HFF-Myc (cell line): ENCODE results near the gene OLFML2A.
"Not testable (repeated sequence)": the region's sequence is repeated elsewhere in the genome, so short reads cannot be mapped to it uniquely, and the experiment has no call there.

Experiments
- DNase-seq: peaks from one replicate; pipeline ENCODE4 v3.0.0-alpha.2; 2011; ENCODE audit warnings: low read depth; ENCODE audit errors: extremely low read depth
- H3K4me3 ChIP-seq: replicated peaks from 2 replicates; pipeline ENCODE4 v1.5.1; 2011; ENCODE audit warnings: low read depth, mild to moderate bottlenecking, control low read depth, low read length
- TF ChIP-seq, protein P1 (sequence below): IDR thresholded peaks from 2 replicates; pipeline ENCODE4 v1.5.1; 2012; ENCODE audit warnings: mild to moderate bottlenecking, low read depth, low read length, control low read depth; ENCODE audit errors: missing control alignments

The OLFML2A gene

GRCh38 chr9:124839612-124840299 lies 62.8 kb downstream of the OLFML2A start:
- no peak for DNase-seq
- TF ChIP-seq, protein P1, sequence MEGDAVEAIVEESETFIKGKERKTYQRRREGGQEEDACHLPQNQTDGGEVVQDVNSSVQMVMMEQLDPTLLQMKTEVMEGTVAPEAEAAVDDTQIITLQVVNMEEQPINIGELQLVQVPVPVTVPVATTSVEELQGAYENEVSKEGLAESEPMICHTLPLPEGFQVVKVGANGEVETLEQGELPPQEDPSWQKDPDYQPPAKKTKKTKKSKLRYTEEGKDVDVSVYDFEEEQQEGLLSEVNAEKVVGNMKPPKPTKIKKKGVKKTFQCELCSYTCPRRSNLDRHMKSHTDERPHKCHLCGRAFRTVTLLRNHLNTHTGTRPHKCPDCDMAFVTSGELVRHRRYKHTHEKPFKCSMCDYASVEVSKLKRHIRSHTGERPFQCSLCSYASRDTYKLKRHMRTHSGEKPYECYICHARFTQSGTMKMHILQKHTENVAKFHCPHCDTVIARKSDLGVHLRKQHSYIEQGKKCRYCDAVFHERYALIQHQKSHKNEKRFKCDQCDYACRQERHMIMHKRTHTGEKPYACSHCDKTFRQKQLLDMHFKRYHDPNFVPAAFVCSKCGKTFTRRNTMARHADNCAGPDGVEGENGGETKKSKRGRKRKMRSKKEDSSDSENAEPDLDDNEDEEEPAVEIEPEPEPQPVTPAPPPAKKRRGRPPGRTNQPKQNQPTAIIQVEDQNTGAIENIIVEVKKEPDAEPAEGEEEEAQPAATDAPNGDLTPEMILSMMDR = peak; percentile 58
- H3K4me3 ChIP-seq = no peak overlapping the region

DNA sequence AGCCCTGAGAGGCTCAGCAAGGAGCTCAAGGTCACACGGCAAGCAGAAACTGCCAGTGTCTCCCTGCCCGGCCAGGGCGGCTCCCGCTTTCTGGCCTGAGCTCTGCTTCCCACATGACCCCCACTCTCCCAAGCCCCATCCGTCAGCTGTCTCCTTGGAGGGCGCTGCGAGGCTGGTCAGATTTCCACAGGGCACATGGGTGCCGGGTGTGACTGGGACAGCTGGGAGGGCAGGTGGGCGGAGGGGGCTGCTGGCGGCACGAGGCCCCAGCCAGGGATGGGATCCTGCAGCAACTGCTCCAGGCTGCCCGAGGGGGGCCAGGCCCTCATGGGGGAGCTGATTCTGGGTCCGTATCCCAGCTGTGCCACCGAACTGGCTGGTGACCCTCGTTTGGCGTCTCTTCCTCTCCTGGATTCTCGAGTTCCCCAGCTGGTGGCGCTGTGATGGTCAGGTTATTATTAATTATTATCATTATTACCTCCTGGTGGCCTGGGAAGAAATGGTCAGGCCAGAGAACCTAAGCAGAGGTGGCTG lies 63.4 kb downstream of the OLFML2A start:
- no peak overlapping the region for H3K4me3 ChIP-seq
- TF ChIP-seq, protein P1 = peak; percentile 29

DNA sequence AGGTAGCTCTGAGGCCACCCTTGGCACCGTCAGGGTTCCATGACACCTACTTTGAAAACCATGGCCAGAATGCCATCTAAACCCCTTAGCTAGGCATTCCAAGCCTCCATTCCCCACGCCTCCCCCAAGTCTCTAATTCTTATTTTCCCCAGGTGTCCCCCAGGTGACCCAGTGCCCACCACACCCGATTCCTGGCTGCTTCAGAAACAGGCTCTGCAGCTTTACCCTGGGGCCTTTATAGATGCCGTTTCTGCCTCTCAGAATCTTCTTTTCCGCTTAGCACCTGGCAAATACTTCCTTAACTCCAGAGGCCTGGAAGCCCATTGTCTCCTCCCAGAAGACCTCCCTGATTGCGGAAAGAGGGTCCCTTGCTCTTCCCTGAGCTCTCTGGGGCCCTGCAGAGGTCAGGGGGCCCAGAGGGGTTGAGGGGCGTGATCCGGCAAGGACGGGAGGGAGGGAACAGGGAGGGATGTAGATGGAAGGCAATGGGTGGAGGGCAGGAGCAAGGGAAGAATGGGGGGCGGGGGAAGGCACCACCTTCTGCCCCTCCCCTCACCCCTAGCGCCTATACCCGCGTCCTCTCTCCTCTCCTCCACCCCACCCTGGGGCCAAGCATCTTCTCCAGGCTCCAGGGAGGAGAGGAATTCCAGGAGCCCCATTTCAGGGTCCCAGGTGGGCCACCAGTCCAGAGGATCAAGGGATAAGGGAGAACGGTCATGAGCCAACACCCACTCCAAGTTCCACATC lies 64.3 kb downstream of the OLFML2A start:
- TF ChIP-seq, protein P1 = no peak

More for the DNA sequence above, 63.4 kb downstream of the OLFML2A start:
- no peak for DNase-seq

GRCh38 chr9:124843456-124844034 lies 66.6 kb downstream of the OLFML2A start:
- H3K4me3 ChIP-seq = no peak overlapping the region
- DNase-seq = no peak
- TF ChIP-seq, protein P1 = no peak

More for the DNA sequence above, 64.3 kb downstream of the OLFML2A start:
- no peak overlapping the region for H3K4me3 ChIP-seq
- no peak for DNase-seq

DNA sequence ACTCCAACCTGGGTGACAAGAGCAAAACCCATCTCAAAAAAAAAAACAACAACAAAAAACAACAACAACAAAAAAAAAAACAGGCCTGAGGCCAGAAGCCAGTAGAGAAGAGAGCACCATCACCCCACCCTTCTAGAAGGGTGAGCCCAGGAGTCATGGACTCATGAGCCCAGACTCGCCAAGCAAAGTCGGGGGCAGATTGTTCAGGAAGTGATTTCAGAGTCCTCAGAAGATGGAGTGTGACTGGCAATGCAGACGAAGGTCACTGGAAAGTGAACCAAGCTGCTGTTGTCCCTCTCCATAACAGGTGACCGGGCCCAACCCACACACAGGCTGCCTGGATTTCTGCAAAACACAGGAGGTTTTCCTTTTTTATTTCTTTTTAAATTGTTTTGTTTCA lies 67.4 kb downstream of the OLFML2A start:
- TF ChIP-seq, protein P1 = no peak
- no peak overlapping the region for H3K4me3 ChIP-seq
- DNase-seq = no peak

- DNase-seq, H3K4me3 ChIP-seq: not testable (repeated sequence)
These were observed 69.5 kb downstream of the OLFML2A start for GRCh38 chr9:124846467-124846866.

DNA sequence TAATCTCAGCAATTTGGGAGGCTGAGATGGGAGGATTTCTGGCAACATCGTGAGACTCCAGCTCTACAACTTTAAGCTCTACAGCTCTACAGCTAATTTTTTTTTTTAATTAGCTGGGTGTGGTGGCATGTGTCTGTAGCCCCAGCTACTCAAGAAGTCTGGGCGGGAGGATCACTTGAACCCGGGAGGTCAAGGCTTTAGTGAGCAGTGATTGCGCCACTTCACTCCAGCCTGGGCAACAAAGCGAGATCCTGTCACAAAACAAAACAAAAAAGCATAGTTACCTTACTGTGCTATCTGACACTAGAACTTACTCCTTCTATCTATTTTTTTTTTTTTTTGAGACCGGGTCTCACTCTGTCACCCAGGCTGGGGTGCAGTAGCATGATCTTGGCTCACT lies 70.0 kb downstream of the OLFML2A start:
- H3K4me3 ChIP-seq = no peak overlapping the region
- DNase-seq = no peak
- TF ChIP-seq, protein P1 = no peak
